Endothelial cell of umbilical vein (primary cell): ENCODE results near the gene CHN1. TPM values are rescaled to one million over a fixed set of nuclear protein-coding genes. Genes with fewer than 3 reads are reported as not detected.

ENCODE experiments used
- BruUV-seq: library from RNA; stranded (reverse); fragments of 400-500 nt; replicated peaks from 2 replicates; lab custom pipeline; 2021; lab: Mats Ljungman, UMichigan
- CTCF ChIA-PET: fragments of 300-600, 350-600 bp; sonication (Branson Sonifier 250); formaldehyde crosslinking; loops from one replicate; lab custom pipeline; 2021; ENCODE audit warnings: antibody characterized with exemption, inconsistent platforms; lab: Charles Lee
- POLR2A ChIA-PET: fragments of 300-600, 350-600 bp; sonication (Branson Sonifier 250); formaldehyde crosslinking; loops from one replicate; lab custom pipeline; 2021; ENCODE audit warnings: antibody characterized with exemption, inconsistent platforms; lab: Charles Lee
- DNase-seq: peaks from one replicate; pipeline ENCODE4 v3.0.0-alpha.2; 2011; ENCODE audit warnings: low read depth, low spot score
- FAIRE-seq: peaks from 2 replicates; lab custom pipeline; 2011; peaks lifted over from hg19 to GRCh38; lab: Jason Lieb, UNC
- H2AFZ ChIP-seq: 2 replicates; pipeline ENCODE4 v1.6.0; 2012; ENCODE audit warnings: low read depth, low read length, control low read depth, inconsistent platforms
- H3K27ac ChIP-seq: 2 replicates; pipeline ENCODE4 v1.5.1; 2011; ENCODE audit warnings: low read depth, mild to moderate bottlenecking, control low read depth, low read length, moderate library complexity; ENCODE audit not compliant: insufficient read depth
- H3K27me3 ChIP-seq, 2 experiments: 2 replicates each; pipeline versions ENCODE4 v1.6.0 to v1.6.1; 2011; ENCODE audit warnings: low read length in 2 of 2, mixed read lengths in 1 of 2; ENCODE audit not compliant: control insufficient read depth in 2 of 2, insufficient read depth in 2 of 2
- H3K36me3 ChIP-seq, 2 experiments: 2 replicates in 1 of 2; 3 replicates in 1 of 2; pipeline ENCODE4 v1.5.1; 2011; ENCODE audit warnings: low read length in 2 of 2, mild to moderate bottlenecking in 1 of 2, moderate library complexity in 1 of 2; ENCODE audit not compliant: control insufficient read depth in 2 of 2, insufficient read depth in 2 of 2; ENCODE audit errors: extremely low read depth in 1 of 2
- H3K4me1 ChIP-seq: 3 replicates; pipeline ENCODE4 v1.5.1; 2011; ENCODE audit warnings: mild to moderate bottlenecking, low read length; ENCODE audit not compliant: control insufficient read depth, insufficient read depth; ENCODE audit errors: extremely low read depth
- H3K4me2 ChIP-seq: 2 replicates; pipeline ENCODE4 v1.6.1; 2011; ENCODE audit warnings: low read length, control low read depth, mixed read lengths; ENCODE audit not compliant: insufficient read depth
- H3K4me3 ChIP-seq, 3 experiments: fragments of 200-600 bp in 1 of 3; sonication (generic), shearing (Covaris generic) in 1 of 3; replicated peaks in 1 of 3; 2 replicates each; pipeline ENCODE4 v1.5.1; 2011 to 2016; ENCODE audit warnings: control low read depth in 3 of 3, low read length in 3 of 3, mild to moderate bottlenecking in 2 of 3, inconsistent platforms in 1 of 3, low read depth in 1 of 3, moderate library complexity in 1 of 3; ENCODE audit not compliant: insufficient read depth in 1 of 3
- H3K79me2 ChIP-seq: 2 replicates; pipeline ENCODE4 v1.6.0; 2012; ENCODE audit warnings: low read length, inconsistent platforms; ENCODE audit not compliant: control insufficient read depth, insufficient read depth
- H3K9ac ChIP-seq: replicated peaks from 2 replicates; pipeline ENCODE3; 2011; ENCODE audit warnings: low read length, control low read depth; ENCODE audit not compliant: insufficient read depth; ENCODE audit errors: extremely low read depth
- H3K9me1 ChIP-seq: replicated peaks from 3 replicates; pipeline ENCODE4 v1.6.0; 2011; ENCODE audit warnings: mild to moderate bottlenecking, low read length; ENCODE audit not compliant: control insufficient read depth, insufficient read depth; ENCODE audit errors: extremely low read depth
- H3K9me3 ChIP-seq: replicated peaks from 2 replicates; pipeline ENCODE4 v1.5.1; 2012; ENCODE audit warnings: low read length, inconsistent platforms; ENCODE audit not compliant: control insufficient read depth, insufficient read depth
- H4K20me1 ChIP-seq: replicated peaks from 2 replicates; pipeline ENCODE3; 2011; ENCODE audit warnings: mild to moderate bottlenecking, low read length; ENCODE audit not compliant: control insufficient read depth, insufficient read depth; ENCODE audit errors: extremely low read depth
- EZH2 ChIP-seq: IDR thresholded peaks from 2 replicates; pipeline ENCODE4 v1.6.1; 2012; ENCODE audit warnings: borderline replicate concordance, low read depth, mild to moderate bottlenecking, moderate library complexity, low read length, inconsistent platforms; ENCODE audit not compliant: severe bottlenecking
- FOS ChIP-seq: IDR thresholded peaks from 2 replicates; pipeline ENCODE4 v1.6.1; 2011; ENCODE audit warnings: mild to moderate bottlenecking, low read length, moderate library complexity, borderline replicate concordance; ENCODE audit not compliant: insufficient read depth
- GATA2 ChIP-seq: IDR thresholded peaks from 2 replicates; pipeline ENCODE4 v1.7.0; 2011; ENCODE audit warnings: low read depth, mild to moderate bottlenecking, moderate library complexity, mixed read lengths, low read length; ENCODE audit not compliant: insufficient read length, insufficient read depth
- JUN ChIP-seq: IDR thresholded peaks from 2 replicates; pipeline ENCODE4 v1.6.1; 2011; ENCODE audit warnings: borderline replicate concordance, low read depth; ENCODE audit not compliant: insufficient read length, insufficient read depth
- MAX ChIP-seq: IDR thresholded peaks from 2 replicates; pipeline ENCODE4 v1.6.1; 2011; ENCODE audit not compliant: insufficient read depth, insufficient read length
- MYC ChIP-seq: IDR thresholded peaks from one replicate; pipeline ENCODE4 v1.6.1; 2011; ENCODE audit warnings: mild to moderate bottlenecking, low read depth, low read length
- POLR2A ChIP-seq: IDR thresholded peaks from 2 replicates; pipeline ENCODE4 v1.6.1; 2012; ENCODE audit warnings: low read depth, mild to moderate bottlenecking, control low read depth, low read length
- POLR2AphosphoS5 ChIP-seq: IDR thresholded peaks from 2 replicates; pipeline ENCODE4 v1.6.1; 2012; ENCODE audit warnings: low read depth, mild to moderate bottlenecking, control low read depth, low read length, moderate library complexity; ENCODE audit not compliant: insufficient read depth
- dilution Hi-C: fragments of 300-500 bp; cut with MboI; formaldehyde crosslinking; loops from one replicate; pipeline ENCODE4 v1.15.0; 2019; ENCODE audit warnings: low sequenced_read_pairs; ENCODE audit not compliant: extremely low pct_ligation_motif_present
- intact Hi-C: fragments of 100-400 bp; cut with micrococcal nuclease; formaldehyde crosslinking; loops from one replicate; pipeline ENCODE4 v1.10.0; 2022
- polyA plus RNA-seq, 4 experiments: library from polyadenylated mRNA; depleted of rRNA in 3 of 4; stranded (reverse) in 3 of 4; unstranded in 1 of 4; fragments of >200 nt; gene quantifications; 2 replicates each; pipeline versions ENCODE4 v1.2.1 to v1.2.3, GENCODE V29; 2011 to 2012; ENCODE audit warnings: missing spikeins in 1 of 4
- total RNA-seq: library from RNA; stranded (reverse); gene quantifications from 2 replicates; pipeline ENCODE4 v1.2.3, GENCODE V29; 2021
- TF ChIP-seq, protein P1 (sequence below), 2 donors: IDR thresholded peaks; 1 replicate in 1 of 2; 2 replicates in 1 of 2; pipeline ENCODE4 v1.5.1; 2011; ENCODE audit warnings: low read length in 2 of 2, mild to moderate bottlenecking in 2 of 2, moderate library complexity in 2 of 2, control low read depth in 1 of 2, inconsistent platforms in 1 of 2, low read depth in 1 of 2; ENCODE audit not compliant: insufficient read depth in 1 of 2; ENCODE audit errors: extremely low read depth in 1 of 2

The CHN1 gene
- total and polyA plus RNA-seq, 2 donors (not counting 3 experiments of a cell fraction or from before 2014, with no cell fraction given), result 23.3 to 24.9 TPM

DNA sequence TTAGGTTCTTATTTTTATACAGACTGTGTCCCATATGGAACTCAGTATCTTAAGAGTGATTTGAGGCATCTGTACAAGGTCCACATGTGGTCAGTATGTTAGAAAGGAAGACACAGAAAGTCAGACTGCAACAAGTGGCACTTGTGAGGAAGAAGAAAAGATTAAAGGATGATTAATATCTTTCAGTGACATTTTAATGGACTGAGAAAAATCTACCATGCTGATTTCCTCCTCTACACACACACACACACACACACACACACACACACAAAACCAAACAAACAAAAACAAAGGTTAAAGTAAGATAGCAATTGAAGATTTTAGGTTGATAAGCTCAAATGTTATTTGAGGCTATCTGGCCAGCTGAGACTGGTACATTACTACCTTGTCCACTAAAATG, 146.4 kb downstream of the CHN1 start:
- DNase-seq (no peak), FAIRE-seq (no peak)
- no peak overlapping the region for H2AFZ ChIP-seq
- H3K9me1 ChIP-seq, result no peaks in the 10 kb centered on the region
- BruUV-seq, result no TSS peak
- H4K20me1 ChIP-seq, result no peaks in the 10 kb centered on the region
- ChIA-PET POLR2A (no interaction called here), CTCF (interaction anchor here (1.0 to 1.5 kb wide), 2 partner anchors 41 to 159 kb away, joined by 3 read pairs; no protein-coding TSS in a partner anchor)
- no peak overlapping the region for H3K27ac ChIP-seq
- intact Hi-C loops (no loop called here), dilution Hi-C loops (no loop called here)
- H3K9me3 ChIP-seq, result no peaks in the 10 kb centered on the region
- H3K4me2 ChIP-seq, result no peak overlapping the region
- H3K4me1 ChIP-seq, result peaks cover 6% of the 10 kb centered on the region
- no peaks in the 10 kb centered on the region for H3K79me2 ChIP-seq
- no peaks in the 10 kb centered on the region for H3K27me3 ChIP-seq
- no peaks in the 10 kb centered on the region for H3K36me3 ChIP-seq
- TF ChIP-seq POLR2AphosphoS5, result no peak
- TF ChIP-seq MYC, result no peak
- no peak for TF ChIP-seq EZH2
- TF ChIP-seq JUN, result no peak
- TF ChIP-seq GATA2, result no peak
- TF ChIP-seq, protein P1, sequence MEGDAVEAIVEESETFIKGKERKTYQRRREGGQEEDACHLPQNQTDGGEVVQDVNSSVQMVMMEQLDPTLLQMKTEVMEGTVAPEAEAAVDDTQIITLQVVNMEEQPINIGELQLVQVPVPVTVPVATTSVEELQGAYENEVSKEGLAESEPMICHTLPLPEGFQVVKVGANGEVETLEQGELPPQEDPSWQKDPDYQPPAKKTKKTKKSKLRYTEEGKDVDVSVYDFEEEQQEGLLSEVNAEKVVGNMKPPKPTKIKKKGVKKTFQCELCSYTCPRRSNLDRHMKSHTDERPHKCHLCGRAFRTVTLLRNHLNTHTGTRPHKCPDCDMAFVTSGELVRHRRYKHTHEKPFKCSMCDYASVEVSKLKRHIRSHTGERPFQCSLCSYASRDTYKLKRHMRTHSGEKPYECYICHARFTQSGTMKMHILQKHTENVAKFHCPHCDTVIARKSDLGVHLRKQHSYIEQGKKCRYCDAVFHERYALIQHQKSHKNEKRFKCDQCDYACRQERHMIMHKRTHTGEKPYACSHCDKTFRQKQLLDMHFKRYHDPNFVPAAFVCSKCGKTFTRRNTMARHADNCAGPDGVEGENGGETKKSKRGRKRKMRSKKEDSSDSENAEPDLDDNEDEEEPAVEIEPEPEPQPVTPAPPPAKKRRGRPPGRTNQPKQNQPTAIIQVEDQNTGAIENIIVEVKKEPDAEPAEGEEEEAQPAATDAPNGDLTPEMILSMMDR (IDR thresholded peaks at IDR 0.05; ENCODE audit: extremely low read depth in 1 of 2, insufficient read depth in 1 of 2, low read depth in 1 of 2, low read length in 2 of 2), result no peak
- no peak for TF ChIP-seq MAX
- TF ChIP-seq POLR2A, result no peak
- no peak for TF ChIP-seq FOS
- no peak overlapping the region for H3K4me3 ChIP-seq
- no peak overlapping the region for H3K9ac ChIP-seq
